Neural cell (in vitro differentiated cells): ENCODE measurements around the gene RAD51B. TPM values are rescaled to one million over a fixed set of nuclear protein-coding genes. Genes with fewer than 3 reads are reported as not detected.

Experiments
- H2AFZ ChIP-seq: fragments of 200-600, 300-800 bp; sonication (generic), shearing (Covaris generic); 2 replicates; pipeline ENCODE4 v1.6.0; 2014; ENCODE audit warnings: low read depth, mild to moderate bottlenecking, antibody characterized with exemption, low read length, moderate library complexity
- H3F3A ChIP-seq: fragments of 200-600 bp; shearing (Covaris generic); 2 replicates; pipeline ENCODE4 v1.6.1; 2016; ENCODE audit warnings: mild to moderate bottlenecking, moderate library complexity, mixed read lengths, antibody characterized with exemption, low read length; ENCODE audit not compliant: insufficient read depth, poor library complexity, severe bottlenecking
- H3K27ac ChIP-seq: fragments of 200-600, 300-800 bp; sonication (generic), shearing (Covaris generic); 2 replicates; pipeline ENCODE4 v1.5.1; 2014; ENCODE audit warnings: mild to moderate bottlenecking, low read length, moderate library complexity
- H3K27me3 ChIP-seq: fragments of 300-800, 200-600 bp; sonication (generic), shearing (Covaris generic); 2 replicates; pipeline ENCODE4 v1.6.0; 2014; ENCODE audit warnings: mild to moderate bottlenecking, low read depth, low read length, moderate library complexity; ENCODE audit not compliant: insufficient read depth
- H3K36me3 ChIP-seq: fragments of 300-800, 200-600 bp; sonication (generic), shearing (Covaris generic); 2 replicates; pipeline ENCODE4 v1.5.1; 2014; ENCODE audit warnings: mild to moderate bottlenecking, antibody characterized with exemption, low read length, moderate library complexity; ENCODE audit not compliant: insufficient read depth
- H3K4me2 ChIP-seq: fragments of 300-800, 200-600 bp; sonication (generic), shearing (Covaris generic); 2 replicates; pipeline ENCODE4 v1.6.0; 2014; ENCODE audit warnings: mild to moderate bottlenecking, low read length
- H3K4me3 ChIP-seq: fragments of 300-800, 200-600 bp; sonication (generic), shearing (Covaris generic); 2 replicates; pipeline ENCODE4 v1.5.1; 2014; ENCODE audit warnings: mild to moderate bottlenecking, low read length, moderate library complexity
- H3K79me2 ChIP-seq: fragments of 200-600 bp; shearing (Covaris generic); replicated peaks from 2 replicates; pipeline ENCODE4 v1.6.0; 2014; ENCODE audit warnings: mild to moderate bottlenecking, low read length, moderate library complexity; ENCODE audit not compliant: insufficient read depth
- H3K9ac ChIP-seq: fragments of 300-800, 200-600 bp; sonication (generic), shearing (Covaris generic); 2 replicates; pipeline ENCODE4 v1.6.1; 2016; ENCODE audit warnings: mild to moderate bottlenecking, low read length, mixed read lengths
- H3K9me2 ChIP-seq: fragments of 200-600 bp; shearing (Covaris generic); 2 replicates; pipeline ENCODE4 v1.6.1; 2016; ENCODE audit warnings: mild to moderate bottlenecking, low read length, mixed read lengths; ENCODE audit not compliant: insufficient read depth
- H3K9me3 ChIP-seq: fragments of 200-600, 300-800 bp; sonication (generic), shearing (Covaris generic); 2 replicates; pipeline ENCODE4 v1.6.1; 2016; ENCODE audit warnings: mild to moderate bottlenecking, mixed run types, low read length, moderate library complexity, mixed read lengths
- H4K20me1 ChIP-seq: fragments of 200-600 bp; shearing (Covaris generic); 2 replicates; pipeline ENCODE4 v1.6.1; 2016; ENCODE audit warnings: mild to moderate bottlenecking, mixed run types; ENCODE audit not compliant: insufficient read depth
- EP300 ChIP-seq: fragments of 450-650 bp; conservative IDR thresholded peaks from 2 replicates; pipeline ENCODE4 v1.6.1; 2014; ENCODE audit warnings: antibody characterized with exemption, mild to moderate bottlenecking, moderate library complexity; ENCODE audit not compliant: poor library complexity, severe bottlenecking
- EZH2 ChIP-seq: fragments of 200-600, 300-800 bp; shearing (Covaris generic), sonication (generic); IDR thresholded peaks from 2 replicates; pipeline ENCODE4 v1.6.1; 2014; ENCODE audit warnings: antibody characterized with exemption, low read length, borderline replicate concordance, mild to moderate bottlenecking; ENCODE audit not compliant: insufficient read depth, poor library complexity, severe bottlenecking
- MXI1 ChIP-seq: fragments of 450-650 bp; conservative IDR thresholded peaks from 2 replicates; pipeline ENCODE4 v1.6.1; 2014; ENCODE audit warnings: antibody characterized with exemption, mild to moderate bottlenecking; ENCODE audit not compliant: poor library complexity, severe bottlenecking
- POLR2AphosphoS5 ChIP-seq: IDR thresholded peaks from 2 replicates; pipeline ENCODE4 v1.6.1; 2012
- RAD21 ChIP-seq: fragments of 450-650 bp; conservative IDR thresholded peaks from 2 replicates; pipeline ENCODE4 v1.6.1; 2014; ENCODE audit warnings: antibody characterized with exemption, mild to moderate bottlenecking, moderate library complexity
- SMC3 ChIP-seq: fragments of 450-650 bp; conservative IDR thresholded peaks from 2 replicates; pipeline ENCODE4 v1.6.1; 2014; ENCODE audit warnings: antibody characterized with exemption, mild to moderate bottlenecking, moderate library complexity; ENCODE audit not compliant: poor library complexity
- TAF1 ChIP-seq: IDR thresholded peaks from 2 replicates; pipeline ENCODE4 v1.6.1; 2012; ENCODE audit warnings: low read depth
- polyA plus RNA-seq: library from polyadenylated mRNA; depleted of rRNA; stranded (reverse); fragments of >200 nt; gene quantifications from 2 replicates; pipeline ENCODE4 v1.2.3, GENCODE V29; 2014
- TF ChIP-seq, protein P1 (sequence below): IDR thresholded peaks from 2 replicates; pipeline ENCODE4 v1.6.1; 2012; ENCODE audit warnings: borderline replicate concordance
- TF ChIP-seq, protein P2 (sequence below): fragments of 450-650 bp; IDR thresholded peaks from 2 replicates; pipeline ENCODE4 v1.5.1; 2014; ENCODE audit warnings: antibody characterized with exemption, mild to moderate bottlenecking, moderate library complexity; ENCODE audit not compliant: poor library complexity, severe bottlenecking

The RAD51B gene
- polyA plus RNA-seq, 1 donor from 2014 or later = 3.1 TPM

DNA sequence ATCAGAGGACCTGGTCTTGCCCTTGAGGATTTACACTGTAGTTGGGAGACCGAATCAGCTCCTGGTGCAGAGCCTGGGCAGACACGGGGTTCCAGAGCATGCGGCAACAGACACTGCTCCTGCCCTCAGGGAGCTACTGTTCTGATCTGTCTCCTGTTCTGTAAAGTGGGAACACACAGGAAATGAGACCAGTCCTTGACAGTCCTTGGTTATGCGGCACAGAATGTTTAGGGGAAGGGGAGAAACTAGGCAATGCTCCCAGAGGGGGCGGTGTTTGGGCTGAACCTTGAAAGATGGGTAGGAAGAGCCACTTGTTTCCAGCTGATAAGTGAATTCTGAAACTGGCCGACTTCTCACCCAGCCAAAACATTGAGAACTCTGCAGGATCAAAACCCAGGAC lies 840.9 kb downstream of the RAD51B start:
- Histone ChIP-seq H4K20me1 (no peaks in the 10 kb centered on the region), H3K9ac (no peak overlapping the region), H3K4me2 (no peak overlapping the region), H3K27me3 (no peaks in the 10 kb centered on the region), H3K9me3 (no peaks in the 10 kb centered on the region), H3F3A (no peaks in the 10 kb centered on the region), H3K4me3 (no peak overlapping the region), H2AFZ (no peak overlapping the region), H3K9me2 (no peaks in the 10 kb centered on the region), H3K79me2 (no peaks in the 10 kb centered on the region), H3K27ac (no peak overlapping the region), H3K36me3 (no peaks in the 10 kb centered on the region)
- TF ChIP-seq SMC3 (no peak), EZH2 (no peak), POLR2AphosphoS5 (no peak), MXI1 (no peak), EP300 (no peak), RAD21 (no peak), TAF1 (no peak)
- TF ChIP-seq, protein P1, sequence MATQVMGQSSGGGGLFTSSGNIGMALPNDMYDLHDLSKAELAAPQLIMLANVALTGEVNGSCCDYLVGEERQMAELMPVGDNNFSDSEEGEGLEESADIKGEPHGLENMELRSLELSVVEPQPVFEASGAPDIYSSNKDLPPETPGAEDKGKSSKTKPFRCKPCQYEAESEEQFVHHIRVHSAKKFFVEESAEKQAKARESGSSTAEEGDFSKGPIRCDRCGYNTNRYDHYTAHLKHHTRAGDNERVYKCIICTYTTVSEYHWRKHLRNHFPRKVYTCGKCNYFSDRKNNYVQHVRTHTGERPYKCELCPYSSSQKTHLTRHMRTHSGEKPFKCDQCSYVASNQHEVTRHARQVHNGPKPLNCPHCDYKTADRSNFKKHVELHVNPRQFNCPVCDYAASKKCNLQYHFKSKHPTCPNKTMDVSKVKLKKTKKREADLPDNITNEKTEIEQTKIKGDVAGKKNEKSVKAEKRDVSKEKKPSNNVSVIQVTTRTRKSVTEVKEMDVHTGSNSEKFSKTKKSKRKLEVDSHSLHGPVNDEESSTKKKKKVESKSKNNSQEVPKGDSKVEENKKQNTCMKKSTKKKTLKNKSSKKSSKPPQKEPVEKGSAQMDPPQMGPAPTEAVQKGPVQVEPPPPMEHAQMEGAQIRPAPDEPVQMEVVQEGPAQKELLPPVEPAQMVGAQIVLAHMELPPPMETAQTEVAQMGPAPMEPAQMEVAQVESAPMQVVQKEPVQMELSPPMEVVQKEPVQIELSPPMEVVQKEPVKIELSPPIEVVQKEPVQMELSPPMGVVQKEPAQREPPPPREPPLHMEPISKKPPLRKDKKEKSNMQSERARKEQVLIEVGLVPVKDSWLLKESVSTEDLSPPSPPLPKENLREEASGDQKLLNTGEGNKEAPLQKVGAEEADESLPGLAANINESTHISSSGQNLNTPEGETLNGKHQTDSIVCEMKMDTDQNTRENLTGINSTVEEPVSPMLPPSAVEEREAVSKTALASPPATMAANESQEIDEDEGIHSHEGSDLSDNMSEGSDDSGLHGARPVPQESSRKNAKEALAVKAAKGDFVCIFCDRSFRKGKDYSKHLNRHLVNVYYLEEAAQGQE = no peak
- TF ChIP-seq, protein P2, sequence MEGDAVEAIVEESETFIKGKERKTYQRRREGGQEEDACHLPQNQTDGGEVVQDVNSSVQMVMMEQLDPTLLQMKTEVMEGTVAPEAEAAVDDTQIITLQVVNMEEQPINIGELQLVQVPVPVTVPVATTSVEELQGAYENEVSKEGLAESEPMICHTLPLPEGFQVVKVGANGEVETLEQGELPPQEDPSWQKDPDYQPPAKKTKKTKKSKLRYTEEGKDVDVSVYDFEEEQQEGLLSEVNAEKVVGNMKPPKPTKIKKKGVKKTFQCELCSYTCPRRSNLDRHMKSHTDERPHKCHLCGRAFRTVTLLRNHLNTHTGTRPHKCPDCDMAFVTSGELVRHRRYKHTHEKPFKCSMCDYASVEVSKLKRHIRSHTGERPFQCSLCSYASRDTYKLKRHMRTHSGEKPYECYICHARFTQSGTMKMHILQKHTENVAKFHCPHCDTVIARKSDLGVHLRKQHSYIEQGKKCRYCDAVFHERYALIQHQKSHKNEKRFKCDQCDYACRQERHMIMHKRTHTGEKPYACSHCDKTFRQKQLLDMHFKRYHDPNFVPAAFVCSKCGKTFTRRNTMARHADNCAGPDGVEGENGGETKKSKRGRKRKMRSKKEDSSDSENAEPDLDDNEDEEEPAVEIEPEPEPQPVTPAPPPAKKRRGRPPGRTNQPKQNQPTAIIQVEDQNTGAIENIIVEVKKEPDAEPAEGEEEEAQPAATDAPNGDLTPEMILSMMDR = no peak

DNA sequence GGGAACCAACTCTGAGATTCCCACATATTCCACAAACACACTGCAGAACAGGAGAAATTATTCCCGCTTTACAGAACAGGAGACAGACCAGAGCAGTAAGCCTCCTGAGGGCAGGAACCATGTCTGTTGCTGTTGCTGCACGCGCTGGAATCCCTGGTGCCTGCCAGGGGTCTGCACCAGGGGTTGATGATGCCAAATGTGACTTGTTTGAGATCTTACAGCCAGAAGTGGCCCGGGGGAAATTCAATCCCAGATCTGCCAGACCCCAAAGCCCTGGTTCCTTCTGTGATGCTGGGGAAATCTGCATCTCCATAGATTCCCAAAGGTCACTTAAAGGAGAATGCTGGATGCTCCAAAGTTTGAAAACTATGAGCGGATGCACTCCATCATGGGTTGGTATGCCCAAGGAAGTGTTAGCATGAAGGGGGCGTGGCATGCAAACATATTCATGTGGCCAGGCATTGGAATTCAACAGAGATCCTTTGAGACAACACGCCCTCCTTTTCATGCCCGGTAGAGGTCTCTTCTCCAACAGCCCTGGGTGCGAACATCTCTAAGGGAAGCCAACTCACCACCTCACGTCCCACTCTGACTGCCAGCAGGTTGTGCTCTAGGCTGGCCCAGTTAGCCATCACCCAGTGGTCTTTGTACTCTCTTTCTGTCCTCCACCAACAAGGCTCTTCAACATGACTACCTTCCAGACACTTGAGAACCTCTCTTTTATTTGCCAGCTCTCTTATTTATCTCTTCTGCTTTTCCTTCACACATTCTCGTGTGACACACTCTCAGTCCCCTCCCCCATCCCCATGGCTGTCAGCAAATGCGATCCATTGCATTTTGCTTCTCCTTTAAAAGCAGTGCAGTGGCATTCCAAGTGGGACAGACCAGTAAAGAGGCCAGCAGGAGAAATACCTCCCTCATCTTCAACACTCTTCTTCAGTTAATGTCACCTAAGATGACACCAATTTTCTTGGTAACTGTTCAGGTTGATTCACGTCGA lies 841.9 kb downstream of the RAD51B start:
- no peaks in the 10 kb centered on the region for H3K36me3 ChIP-seq
- no peaks in the 10 kb centered on the region for H4K20me1 ChIP-seq
- H3K79me2 ChIP-seq = no peaks in the 10 kb centered on the region
- H3K4me3 ChIP-seq = no peak overlapping the region
- H2AFZ ChIP-seq = no peak overlapping the region
- H3K4me2 ChIP-seq = no peak overlapping the region
- TF ChIP-seq, protein P2 = no peak
- TF ChIP-seq MXI1 = no peak
- no peak for TF ChIP-seq EZH2
- TF ChIP-seq POLR2AphosphoS5 = no peak
- TF ChIP-seq EP300 = no peak
- no peak for TF ChIP-seq SMC3
- H3K27ac ChIP-seq = no peak overlapping the region
- H3K27me3 ChIP-seq = no peaks in the 10 kb centered on the region
- H3K9ac ChIP-seq = no peak overlapping the region
- H3F3A ChIP-seq = no peaks in the 10 kb centered on the region
- no peaks in the 10 kb centered on the region for H3K9me2 ChIP-seq
- no peaks in the 10 kb centered on the region for H3K9me3 ChIP-seq
